ENCODE measurements around the gene TMEM115. TPM values are rescaled to one million over a fixed set of nuclear protein-coding genes. Genes with fewer than 3 reads are reported as not detected.

TMEM115 gene
- total and polyA plus RNA-seq, 2 experiments from 2014 or later, result 17.8 to 49.2 TPM

GRCh38 chr3:50383750-50384149 lies 24.4 kb upstream of the TMEM115 start (continued):
- TF ChIP-seq REST (IDR thresholded peaks at IDR 0.05; ENCODE audit: unreplicated experiment), result no peak

DNA sequence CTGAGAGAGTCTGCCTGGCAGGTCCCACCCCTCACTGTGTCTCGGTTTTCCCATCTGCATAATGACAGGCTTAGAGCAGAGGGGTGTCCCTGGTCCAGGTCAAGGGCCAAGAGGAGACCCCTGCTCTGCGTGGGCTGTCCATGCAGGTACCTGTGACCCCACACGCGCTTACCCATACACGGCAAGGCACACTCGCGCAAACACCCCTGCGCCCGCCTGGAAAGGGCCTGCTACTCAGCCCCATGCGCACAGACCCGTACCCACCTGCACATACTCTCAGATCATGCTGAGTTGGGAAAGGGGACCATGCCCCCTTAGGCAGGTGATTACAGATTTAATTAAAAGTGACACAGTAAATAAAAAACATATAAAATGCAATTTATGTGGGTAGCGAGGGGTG lies 23.4 kb upstream of the TMEM115 start:
- Histone ChIP-seq H3K4me3 (no peak overlapping the region), H3K4me1 (ENCODE audit: insufficient read depth) (no peaks in the 10 kb centered on the region), H3K9me2 (ENCODE audit: insufficient read depth) (no peaks in the 10 kb centered on the region), H3K27ac (ENCODE audit: low read depth) (no peak overlapping the region), H3K36me3 (ENCODE audit: insufficient read depth) (no peaks in the 10 kb centered on the region), H3K27me3 (ENCODE audit: insufficient read depth) (no peaks in the 10 kb centered on the region), H3K4me2 (no peak overlapping the region), H3F3A (replicated peaks; ENCODE audit: low read depth) (no peaks in the 10 kb centered on the region), H4K20me1 (replicated peaks; ENCODE audit: insufficient read depth) (no peaks in the 10 kb centered on the region), H3K79me2 (replicated peaks; ENCODE audit: insufficient read depth) (no peaks in the 10 kb centered on the region), H2AFZ (no peak overlapping the region)
- H3K27ac Mint-ChIP-seq, result no peak overlapping the region
- no peak for ATAC-seq
- TF ChIP-seq POLR2AphosphoS5 (IDR thresholded peaks at IDR 0.05; ENCODE audit: low read depth) (no peak), STAT1 (IDR thresholded peaks at IDR 0.05; ENCODE audit: unreplicated experiment) (no peak)
- TF ChIP-seq, protein P1, sequence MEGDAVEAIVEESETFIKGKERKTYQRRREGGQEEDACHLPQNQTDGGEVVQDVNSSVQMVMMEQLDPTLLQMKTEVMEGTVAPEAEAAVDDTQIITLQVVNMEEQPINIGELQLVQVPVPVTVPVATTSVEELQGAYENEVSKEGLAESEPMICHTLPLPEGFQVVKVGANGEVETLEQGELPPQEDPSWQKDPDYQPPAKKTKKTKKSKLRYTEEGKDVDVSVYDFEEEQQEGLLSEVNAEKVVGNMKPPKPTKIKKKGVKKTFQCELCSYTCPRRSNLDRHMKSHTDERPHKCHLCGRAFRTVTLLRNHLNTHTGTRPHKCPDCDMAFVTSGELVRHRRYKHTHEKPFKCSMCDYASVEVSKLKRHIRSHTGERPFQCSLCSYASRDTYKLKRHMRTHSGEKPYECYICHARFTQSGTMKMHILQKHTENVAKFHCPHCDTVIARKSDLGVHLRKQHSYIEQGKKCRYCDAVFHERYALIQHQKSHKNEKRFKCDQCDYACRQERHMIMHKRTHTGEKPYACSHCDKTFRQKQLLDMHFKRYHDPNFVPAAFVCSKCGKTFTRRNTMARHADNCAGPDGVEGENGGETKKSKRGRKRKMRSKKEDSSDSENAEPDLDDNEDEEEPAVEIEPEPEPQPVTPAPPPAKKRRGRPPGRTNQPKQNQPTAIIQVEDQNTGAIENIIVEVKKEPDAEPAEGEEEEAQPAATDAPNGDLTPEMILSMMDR (conservative IDR thresholded peaks at IDR 0.05; ENCODE audit: low read depth in 2 of 2), result no peak
- no peak for DNase-seq (ENCODE audit: low spot score)
- H3K36me3 Mint-ChIP-seq (ENCODE audit: low read depth), result no peaks in the 10 kb centered on the region
- H3K4me1 Mint-ChIP-seq, result peaks cover 9% of the 10 kb centered on the region
- no peak overlapping the region for H3K4me3 Mint-ChIP-seq
- H3K9me3 Mint-ChIP-seq, result no peaks in the 10 kb centered on the region; the same call in 2 of the 3 replicates
- H3K27me3 Mint-ChIP-seq (ENCODE audit: insufficient read depth, low read depth, poor library complexity), result peaks cover 16% of the 10 kb centered on the region

GRCh38 chr3:50381383-50381782 lies 22.1 kb upstream of the TMEM115 start:
- no peak overlapping the region for H3K27ac Mint-ChIP-seq
- no peaks in the 10 kb centered on the region for H3K9me2 ChIP-seq (ENCODE audit: insufficient read depth)
- H3K36me3 ChIP-seq (ENCODE audit: insufficient read depth), result no peaks in the 10 kb centered on the region
- TF ChIP-seq NANOG (IDR thresholded peaks at IDR 0.05; ENCODE audit: borderline replicate concordance), result no peak
- H4K20me1 ChIP-seq (replicated peaks; ENCODE audit: insufficient read depth), result no peaks in the 10 kb centered on the region
- H3K4me3 Mint-ChIP-seq, result no peak overlapping the region
- DNase-seq (ENCODE audit: low spot score), result no peak
- no peak for ATAC-seq
- H3F3A ChIP-seq (replicated peaks; ENCODE audit: low read depth), result no peaks in the 10 kb centered on the region
- no peaks in the 10 kb centered on the region for H3K79me2 ChIP-seq (replicated peaks; ENCODE audit: insufficient read depth)
- no peak overlapping the region for H3K27ac ChIP-seq (ENCODE audit: low read depth)
- H3K9me3 Mint-ChIP-seq, result no peaks in the 10 kb centered on the region; the same call in 2 of the 3 replicates
- no peak overlapping the region for H3K4me2 ChIP-seq
- no peaks in the 10 kb centered on the region for H3K4me1 ChIP-seq (ENCODE audit: insufficient read depth)
- no peaks in the 10 kb centered on the region; the same call in 2 of the 3 replicates for H3K36me3 Mint-ChIP-seq (ENCODE audit: low read depth)
- H2AFZ ChIP-seq, result no peak overlapping the region
- H3K4me1 Mint-ChIP-seq, result peaks cover 11% of the 10 kb centered on the region
- H3K27me3 ChIP-seq (ENCODE audit: insufficient read depth), result no peaks in the 10 kb centered on the region
- peaks cover 15% of the 10 kb centered on the region for H3K27me3 Mint-ChIP-seq (ENCODE audit: insufficient read depth, low read depth, poor library complexity)
- no peak overlapping the region for H3K4me3 ChIP-seq

All from GM23338 (cell line).